HG03103 (cell line): Measurements from ENCODE around the gene SLC23A1.
"Not testable (repeated sequence)": the region's sequence is repeated elsewhere in the genome, so short reads cannot be mapped to it uniquely, and the experiment has no call there.

Experiments used
- ATAC-seq: cut with Tn5 transposase; IDR thresholded peaks from one replicate; pipeline ENCODE4 v1.9.1; 2021; ENCODE audit warnings: low read depth; ENCODE audit not compliant: unreplicated experiment

The SLC23A1 gene

GRCh38 chr5:139390639-139391569 lies 7.8 kb upstream of the SLC23A1 start:
- ATAC-seq, result no peak

- ATAC-seq, result peak; percentile 31
These were observed 6.9 kb upstream of the SLC23A1 start, which contains the start of gene MZB1 for GRCh38 chr5:139389701-139390638. MZB1 (minus strand) TSS chr5:139389913; CDS start chr5:139389856, 57 bp downstream.

DNA sequence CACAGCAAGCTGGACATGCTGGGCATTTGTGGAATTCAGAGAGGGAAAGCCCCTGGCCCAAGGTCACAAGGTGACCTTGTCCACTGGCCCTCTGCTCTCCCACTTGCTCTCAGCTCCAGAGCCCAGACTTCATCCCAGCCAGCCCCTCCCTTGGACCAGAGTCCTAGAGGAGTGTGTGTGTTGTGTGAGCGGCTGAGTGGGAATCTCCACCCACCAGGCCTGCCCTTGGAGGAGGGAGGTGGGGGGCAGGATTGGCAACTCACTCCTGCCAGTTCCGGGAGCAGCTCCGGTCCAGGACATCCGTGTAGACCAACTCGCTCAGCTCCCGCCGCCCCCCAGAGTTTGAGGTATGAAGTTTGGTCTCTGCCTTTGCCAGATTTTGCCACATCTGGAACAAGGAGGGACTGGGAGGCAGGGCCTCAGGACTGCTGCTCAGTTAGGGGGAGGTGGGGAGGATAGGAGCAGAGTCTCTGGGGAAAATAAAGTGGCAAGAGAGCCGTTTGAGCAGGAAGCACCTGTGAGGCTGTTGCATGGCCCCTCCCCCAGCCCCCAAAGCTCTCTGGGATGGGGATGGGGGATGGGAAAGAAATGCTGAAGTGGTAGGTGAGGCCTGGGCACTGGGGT lies 5.2 kb upstream of the SLC23A1 start:
- ATAC-seq, result no peak

GRCh38 chr5:139387611-139388197 lies 4.6 kb upstream of the SLC23A1 start:
- no peak for ATAC-seq

GRCh38 chr5:139386956-139387355 lies 3.9 kb upstream of the SLC23A1 start:
- not testable (repeated sequence) for ATAC-seq

- no peak for ATAC-seq
These were observed 2.9 kb upstream of the SLC23A1 start for GRCh38 chr5:139386050-139386438.

DNA sequence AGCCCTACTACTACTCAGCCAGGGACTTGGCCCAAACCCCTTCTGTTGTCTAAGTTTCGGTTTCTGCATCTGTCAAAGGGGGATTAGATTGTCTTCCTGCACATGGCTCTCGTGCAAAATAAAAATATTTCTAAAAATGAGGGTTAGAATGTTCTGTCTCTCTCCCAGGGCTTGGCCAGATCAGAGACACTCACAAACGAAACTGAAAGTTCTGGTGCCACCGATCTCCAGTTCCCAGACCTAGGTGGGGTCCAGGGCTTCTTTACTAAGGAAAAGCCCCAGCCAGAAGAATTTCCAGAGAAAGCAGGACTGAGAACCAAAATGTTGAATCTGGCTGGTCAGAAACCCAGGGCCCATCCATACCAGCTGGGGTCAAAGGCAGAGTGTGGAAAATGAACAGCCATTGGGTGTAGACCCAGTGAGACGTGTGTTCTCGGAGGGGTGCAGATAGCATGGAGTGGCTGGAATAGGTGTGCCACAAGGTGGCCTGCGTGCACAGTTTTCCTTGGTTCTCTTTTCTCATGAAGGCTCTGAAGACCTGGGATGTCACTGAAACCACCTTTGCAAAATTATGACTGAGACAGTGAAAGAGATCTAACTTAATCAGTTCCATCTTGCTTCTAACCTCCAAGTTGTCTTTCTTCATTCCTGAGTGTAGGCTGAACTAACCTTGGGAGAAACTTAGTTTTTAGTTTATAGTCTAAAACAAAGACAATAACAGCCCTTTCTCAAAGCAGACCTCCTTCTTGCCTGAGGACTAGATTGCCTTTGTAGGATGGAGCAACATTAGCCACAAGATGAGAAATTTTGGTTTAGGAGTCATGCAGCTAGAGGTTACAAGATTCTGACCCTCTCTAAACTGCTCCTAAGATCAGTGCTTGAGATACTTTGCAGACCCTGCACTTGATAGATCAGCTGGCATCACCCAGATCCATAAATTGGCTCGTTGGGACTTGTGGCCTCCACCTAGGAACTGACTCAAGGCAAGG lies 2.3 kb upstream of the SLC23A1 start:
- no peak for ATAC-seq

DNA sequence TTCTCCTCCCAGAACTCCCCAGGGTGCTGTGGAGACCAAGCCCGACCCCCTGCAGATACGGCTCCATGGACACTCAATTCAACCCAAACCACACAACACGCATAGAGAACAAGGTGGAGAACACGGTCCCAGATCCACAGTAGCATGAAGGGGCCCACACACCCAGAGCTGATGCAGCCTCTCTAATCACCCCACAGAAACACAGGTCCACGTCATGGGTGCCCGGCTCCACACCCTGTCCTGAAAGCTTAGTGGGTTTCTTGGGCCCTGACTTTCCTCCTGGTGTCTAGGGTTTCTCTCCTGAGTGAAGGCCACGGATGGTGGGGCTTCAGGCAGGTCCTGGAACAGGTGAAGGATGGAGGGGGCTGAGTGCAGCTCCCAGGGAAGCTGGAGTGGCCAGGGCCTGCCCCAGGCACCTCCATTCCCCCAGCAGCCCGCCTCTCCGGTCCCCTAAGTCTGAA lies 1.5 kb upstream of the SLC23A1 start:
- no peak for ATAC-seq

- no peak for ATAC-seq
These were observed 995 bp upstream of the SLC23A1 start for GRCh38 chr5:139383993-139384590.

DNA sequence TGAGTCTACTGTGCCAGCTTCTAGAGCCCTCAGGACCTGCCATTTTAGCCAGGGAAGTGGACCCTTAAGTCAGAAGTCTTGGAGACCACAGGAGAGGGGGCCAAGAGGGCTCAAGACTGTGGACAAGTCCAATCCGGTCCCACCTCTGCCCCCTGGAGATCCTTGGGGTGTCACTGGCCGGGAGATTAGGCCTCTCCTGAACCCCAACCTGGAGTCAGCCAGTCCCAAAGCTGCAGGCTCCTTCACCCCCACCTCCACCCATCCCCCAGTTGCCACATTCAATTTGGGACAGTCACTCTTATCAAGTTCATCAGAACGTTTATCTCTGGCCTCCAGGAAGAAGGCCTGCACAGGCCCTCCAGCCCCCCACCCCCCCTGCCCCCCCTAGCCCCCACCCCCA lies 290 bp downstream of the SLC23A1 start:
- no peak for ATAC-seq

DNA sequence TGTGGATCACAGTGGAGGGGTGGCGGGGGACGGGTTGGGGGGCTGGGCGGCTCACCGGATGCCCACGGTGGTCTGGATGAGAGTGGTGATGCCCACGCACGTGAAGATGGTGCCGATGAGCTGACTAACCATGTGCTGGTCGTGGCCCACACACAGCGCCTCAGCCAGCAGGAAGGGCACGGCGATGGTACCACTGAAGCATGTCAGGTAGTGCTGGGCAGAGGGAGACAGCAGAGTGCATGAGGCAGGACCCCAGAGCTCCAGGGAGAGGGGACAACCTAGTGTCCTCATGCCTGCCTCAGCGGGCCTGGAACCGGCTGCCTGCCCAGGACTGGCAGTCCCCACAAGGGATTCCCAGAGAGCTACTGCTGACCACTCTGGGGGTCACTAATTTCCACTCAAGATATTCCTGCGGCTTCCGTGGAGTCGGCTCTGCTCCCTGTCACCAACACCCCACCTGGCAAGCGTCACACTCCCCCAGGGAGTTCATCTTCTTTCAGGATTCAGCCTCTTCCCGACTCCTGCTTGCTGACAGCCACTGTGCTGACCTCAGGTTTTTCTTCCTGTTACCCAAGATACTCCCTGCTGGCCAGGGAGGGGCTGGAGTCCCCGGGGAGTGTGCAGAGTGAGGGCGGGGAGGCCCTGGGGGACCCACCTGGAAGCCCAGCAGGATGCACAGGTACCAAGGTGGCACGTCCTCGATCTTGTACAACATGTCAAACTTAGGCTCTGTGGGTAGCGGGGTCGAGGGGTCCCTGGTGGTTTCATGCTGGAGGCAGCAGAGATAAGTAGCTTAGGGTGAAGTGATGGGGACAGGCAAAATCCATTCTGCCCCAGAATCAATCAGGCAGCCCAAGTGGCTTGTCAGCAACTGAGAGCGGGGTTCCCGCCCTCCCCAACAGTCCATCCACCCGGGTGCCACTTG lies 998 bp downstream of the SLC23A1 start:
- ATAC-seq, result no peak

DNA sequence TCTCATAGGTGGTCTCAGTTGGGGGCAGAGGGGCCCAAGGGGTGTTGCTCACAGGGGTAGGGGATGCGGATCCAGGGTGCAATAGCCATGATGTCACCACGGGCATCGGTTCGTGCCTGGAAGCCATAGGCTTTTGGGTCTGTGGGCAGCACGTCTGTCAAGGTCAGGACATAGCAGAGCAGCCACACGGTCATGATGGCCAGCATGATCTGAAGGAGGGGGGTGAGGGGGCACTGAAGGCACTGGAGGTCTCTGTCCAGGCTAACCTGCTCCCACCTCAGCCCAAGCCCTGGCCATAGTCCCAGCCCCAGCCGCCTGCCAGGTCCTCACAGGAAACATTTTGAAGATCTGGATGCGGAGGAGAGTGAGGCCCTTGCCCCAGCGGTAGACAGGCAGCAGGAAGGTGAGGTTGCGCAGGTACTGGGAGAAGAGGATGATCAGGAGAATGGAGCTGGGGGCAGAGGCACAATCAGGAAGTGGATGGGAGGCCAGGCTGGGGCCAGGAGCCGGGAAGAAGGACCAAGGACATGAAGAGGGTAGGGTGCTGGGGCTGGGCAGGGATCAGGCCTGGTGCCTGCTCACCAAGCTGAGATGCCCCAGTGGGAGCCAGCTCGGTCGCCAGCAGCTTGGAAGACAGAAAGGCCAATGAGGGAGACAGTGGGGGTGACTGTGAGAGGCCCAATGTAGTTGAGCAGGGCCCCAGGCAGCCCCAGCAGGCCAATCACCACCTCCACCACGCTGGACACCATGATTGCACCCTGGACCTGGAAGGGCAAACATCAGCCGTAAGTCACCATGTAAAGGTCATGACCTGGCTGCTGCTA lies 3.3 kb downstream of the SLC23A1 start:
- ATAC-seq, result no peak

DNA sequence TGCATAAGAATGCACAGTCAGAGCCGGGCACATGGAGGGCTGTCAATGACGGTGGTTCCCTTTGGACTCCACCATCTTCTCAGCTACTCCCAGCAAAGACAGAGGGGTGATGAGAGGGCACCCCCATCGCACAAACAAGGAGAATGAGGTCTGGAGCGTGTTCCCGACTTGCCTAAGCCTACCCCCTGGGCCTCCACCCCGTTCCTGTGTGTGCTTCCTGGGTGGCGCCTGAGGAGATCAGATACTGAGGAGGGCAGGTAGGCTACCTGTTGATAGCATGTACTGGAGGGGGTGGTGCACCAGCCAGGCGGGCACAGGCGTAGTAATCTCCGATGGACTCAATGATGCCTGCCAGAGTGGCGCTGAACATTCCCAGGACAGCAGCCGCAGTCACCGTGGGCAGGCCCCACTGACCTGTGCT lies 4.1 kb downstream of the SLC23A1 start:
- no peak for ATAC-seq

DNA sequence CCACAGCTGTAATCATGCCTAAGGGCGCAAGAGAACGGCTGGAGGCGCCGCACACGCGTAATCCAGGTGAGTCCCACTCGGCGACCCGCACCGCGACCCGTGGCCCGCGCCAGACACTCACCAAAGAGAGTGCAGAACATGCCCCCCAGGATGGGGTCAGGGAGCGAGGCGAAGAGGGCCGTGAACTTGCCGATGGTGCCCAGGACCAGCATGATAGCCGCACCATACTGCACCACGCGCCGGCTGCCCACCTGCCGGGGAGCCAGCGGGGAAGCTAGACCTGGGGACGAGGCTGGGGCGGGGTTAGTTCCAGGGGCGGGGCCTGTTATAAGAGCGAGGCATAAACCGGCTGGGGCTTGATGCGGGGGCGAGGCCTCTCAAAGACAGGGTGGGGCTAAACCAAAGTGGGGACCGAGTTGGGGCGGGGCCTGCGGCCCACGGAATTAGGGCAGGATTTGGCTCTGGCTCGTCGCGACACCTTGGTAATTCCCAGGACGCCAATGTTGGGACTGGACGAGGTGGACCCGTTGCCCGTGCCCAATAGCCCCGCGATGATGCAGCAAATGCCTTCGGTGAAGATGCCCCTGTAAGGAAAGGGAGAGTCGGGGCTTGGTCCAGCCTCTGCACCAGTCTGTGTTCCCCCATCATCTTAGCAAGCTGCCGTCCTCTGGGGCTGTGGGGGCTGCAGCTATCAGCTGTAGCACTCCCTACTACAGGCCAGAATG lies 4.8 kb downstream of the SLC23A1 start:
- no peak for ATAC-seq

- ATAC-seq, result no peak
These were observed 5.9 kb downstream of the SLC23A1 start for GRCh38 chr5:139377226-139377625.

- no peak for ATAC-seq
These were observed 6.7 kb downstream of the SLC23A1 start for GRCh38 chr5:139376364-139376763.
